ENCODE measurements around the gene MPIG6B. TPM values are rescaled to one million over a fixed set of nuclear protein-coding genes. Genes with fewer than 3 reads are reported as not detected.
A peak's percentile ranks its signal among the peaks of the same experiment; 100 is the strongest.

The MPIG6B gene
- total RNA-seq, 1 experiment from 2014 or later = not detected

DNA sequence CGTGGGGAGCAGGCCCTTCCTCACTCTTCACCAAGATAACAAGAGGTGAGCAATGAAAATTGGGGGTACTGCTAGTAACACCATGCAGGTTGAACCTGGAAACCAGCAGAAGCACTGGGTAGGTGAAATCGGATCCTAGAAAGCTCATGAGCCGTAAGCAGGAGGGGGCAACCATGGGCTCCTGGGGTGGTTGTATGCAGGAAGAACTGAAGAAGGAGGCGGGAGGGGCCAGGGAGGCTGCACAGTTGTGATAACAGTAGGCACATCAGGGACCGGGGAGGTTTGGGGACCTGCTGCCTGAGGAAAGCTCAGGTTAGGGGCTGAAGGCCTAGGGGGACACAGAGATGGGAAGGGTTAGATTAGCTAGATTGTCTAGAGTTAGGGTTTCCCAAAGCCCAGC, 36.7 kb upstream of the MPIG6B start:
- no peak overlapping the region for H3K4me2 ChIP-seq (ENCODE audit: low read depth, low read length, poor library complexity, severe bottlenecking)
- H3K79me2 ChIP-seq (ENCODE audit: low read length) = no peaks in the 10 kb centered on the region
- no peak for DNase-seq
- no peak overlapping the region for H3K27ac ChIP-seq (ENCODE audit: low read length)
- peaks cover 15% of the 10 kb centered on the region for H3K4me1 ChIP-seq (ENCODE audit: low read length)
- H3K9me2 ChIP-seq (replicated peaks; ENCODE audit: insufficient read depth, low read length) = no peaks in the 10 kb centered on the region
- H3K36me3 ChIP-seq (ENCODE audit: insufficient read depth, low read length) = peaks cover 11% of the 10 kb centered on the region; the same call in 1 of the 2 replicates
- no peaks in the 10 kb centered on the region for H3K27me3 ChIP-seq (ENCODE audit: low read length)
- H3K9me3 ChIP-seq (ENCODE audit: low read length) = no peaks in the 10 kb centered on the region
- no peaks in the 10 kb centered on the region for H4K20me1 ChIP-seq (ENCODE audit: insufficient read depth, low read depth, low read length)
- no peak overlapping the region for H3K4me3 ChIP-seq (ENCODE audit: low read length)
- no peak overlapping the region for H2AFZ ChIP-seq (ENCODE audit: low read length)
- H3K9ac ChIP-seq (ENCODE audit: low read length) = no peak overlapping the region

DNA sequence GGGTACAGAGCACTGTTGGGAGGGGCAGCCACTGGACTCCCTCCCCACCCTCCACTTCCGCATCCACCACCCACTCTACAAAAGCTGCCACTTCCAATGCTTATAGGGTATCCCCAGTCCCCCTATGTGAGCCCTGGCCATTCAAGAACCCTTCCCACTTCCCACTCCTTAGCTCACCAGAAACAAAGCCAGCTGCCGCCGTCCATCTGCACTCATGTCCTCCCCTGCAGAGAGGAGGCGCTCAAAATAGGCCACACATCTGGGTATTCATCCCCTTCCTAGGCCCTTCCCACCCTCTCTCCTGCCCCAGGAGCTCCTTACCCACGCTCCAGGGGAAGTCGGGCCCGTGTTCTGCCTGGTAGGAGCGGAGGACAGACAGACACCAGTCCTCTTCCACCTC, 35.9 kb upstream of the MPIG6B start:
- Histone ChIP-seq H3K79me2 (ENCODE audit: low read length) (no peaks in the 10 kb centered on the region), H3K27ac (ENCODE audit: low read length) (no peak overlapping the region), H2AFZ (ENCODE audit: low read length) (no peak overlapping the region), H3K9me3 (ENCODE audit: low read length) (no peaks in the 10 kb centered on the region), H3K9me2 (replicated peaks; ENCODE audit: insufficient read depth, low read length) (no peaks in the 10 kb centered on the region), H3K4me2 (ENCODE audit: low read depth, low read length, poor library complexity, severe bottlenecking) (no peak overlapping the region), H3K4me1 (ENCODE audit: low read length) (peaks cover 13% of the 10 kb centered on the region), H3K36me3 (ENCODE audit: insufficient read depth, low read length) (peaks cover 11% of the 10 kb centered on the region; the same call in 1 of the 2 replicates), H3K27me3 (ENCODE audit: low read length) (no peaks in the 10 kb centered on the region), H3K4me3 (ENCODE audit: low read length) (no peak overlapping the region), H4K20me1 (ENCODE audit: insufficient read depth, low read depth, low read length) (no peaks in the 10 kb centered on the region), H3K9ac (ENCODE audit: low read length) (no peak overlapping the region)
- no peak for DNase-seq

DNA sequence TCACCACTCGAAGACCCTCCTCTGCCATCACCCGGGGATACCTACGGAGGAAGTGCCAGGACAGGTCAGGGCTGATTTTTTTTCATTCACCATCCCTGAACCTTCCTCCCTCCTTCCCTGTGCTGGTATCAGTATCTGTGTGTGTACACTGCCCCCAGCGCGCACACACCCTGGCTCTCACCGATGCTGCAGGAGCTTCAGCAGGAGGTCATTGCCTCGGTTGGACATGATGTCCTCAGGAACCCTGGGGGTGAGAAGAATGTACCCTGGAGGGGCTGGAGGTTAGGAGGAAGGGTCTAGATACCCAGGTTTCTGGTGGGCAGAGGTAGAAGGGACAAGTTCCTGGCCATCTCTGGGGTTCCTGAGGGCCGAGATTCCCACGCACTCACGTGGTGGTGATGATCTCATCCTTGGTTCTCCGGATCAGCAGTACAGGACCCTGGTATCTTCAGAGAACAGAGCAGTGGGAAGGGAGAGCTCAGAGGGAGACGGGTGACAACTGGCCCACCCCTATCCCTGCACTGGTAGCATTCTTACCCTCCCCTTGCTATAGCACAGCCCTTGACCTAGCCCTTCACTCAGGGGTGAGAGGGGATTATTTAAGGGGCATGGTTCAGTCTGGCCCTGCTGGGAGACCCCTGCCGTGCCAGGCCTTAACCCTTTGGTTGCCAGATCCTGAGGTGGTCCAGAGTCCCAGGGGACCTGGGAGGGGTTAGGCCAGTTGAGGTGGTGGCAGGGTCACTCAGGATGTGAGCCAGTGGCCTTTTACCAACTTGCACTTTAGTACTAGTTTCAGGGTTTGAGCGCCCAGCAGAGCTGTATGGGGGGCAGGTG, 35.1 kb upstream of the MPIG6B start:
- Histone ChIP-seq H3K27ac (ENCODE audit: low read length) (no peak overlapping the region), H2AFZ (ENCODE audit: low read length) (no peak overlapping the region), H3K9me2 (replicated peaks; ENCODE audit: insufficient read depth, low read length) (no peaks in the 10 kb centered on the region), H3K9ac (ENCODE audit: low read length) (no peak overlapping the region), H3K9me3 (ENCODE audit: low read length) (no peaks in the 10 kb centered on the region), H3K4me1 (ENCODE audit: low read length) (peaks cover 13% of the 10 kb centered on the region), H3K27me3 (ENCODE audit: low read length) (no peaks in the 10 kb centered on the region), H3K4me3 (ENCODE audit: low read length) (no peak overlapping the region), H4K20me1 (ENCODE audit: insufficient read depth, low read depth, low read length) (no peaks in the 10 kb centered on the region), H3K79me2 (ENCODE audit: low read length) (no peaks in the 10 kb centered on the region), H3K4me2 (ENCODE audit: low read depth, low read length, poor library complexity, severe bottlenecking) (no peak overlapping the region), H3K36me3 (ENCODE audit: insufficient read depth, low read length) (peaks cover 11% of the 10 kb centered on the region; the same call in 1 of the 2 replicates)
- no peak for DNase-seq

DNA sequence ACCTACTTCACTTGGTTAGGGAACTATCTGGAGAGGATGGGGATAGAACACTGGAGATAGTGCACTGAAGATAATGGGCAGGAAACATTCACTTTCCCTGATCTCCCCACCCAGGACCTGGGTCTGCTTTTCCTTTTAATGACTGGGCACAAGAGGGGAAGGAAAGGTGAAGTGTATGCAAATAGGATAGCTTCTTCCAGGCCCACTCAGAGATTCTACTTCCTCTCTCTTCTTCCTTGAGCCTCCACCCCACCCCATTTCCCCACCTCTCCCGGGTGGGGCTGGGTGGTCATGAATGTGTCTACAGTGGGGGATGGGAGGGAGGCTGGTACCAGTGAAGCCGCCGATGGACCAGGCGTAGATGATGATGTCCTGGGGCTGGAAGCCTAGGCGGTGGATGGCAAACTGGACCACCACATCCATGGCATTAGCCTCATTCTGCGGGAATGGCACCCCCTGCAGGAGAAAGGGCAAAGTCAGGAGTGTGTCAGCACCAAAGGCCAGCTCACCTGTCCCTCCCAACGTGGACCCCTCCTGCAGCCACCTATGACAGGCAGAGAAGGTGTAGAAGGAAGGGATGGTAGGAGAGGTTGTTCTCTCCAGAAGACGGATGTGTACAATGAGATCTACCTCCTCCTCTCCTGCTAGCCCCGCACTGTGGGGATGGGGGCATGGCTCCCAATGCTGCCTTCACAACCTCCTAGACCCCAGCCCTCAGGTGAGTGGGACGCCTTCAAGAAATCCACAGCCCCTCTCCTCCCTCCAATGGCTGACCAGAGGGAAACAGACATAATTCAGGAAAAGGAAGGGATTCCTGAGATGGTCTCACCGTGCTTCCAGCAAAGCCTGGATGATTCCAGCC, 33.7 kb upstream of the MPIG6B start:
- H4K20me1 ChIP-seq (ENCODE audit: insufficient read depth, low read depth, low read length) = no peaks in the 10 kb centered on the region
- H3K36me3 ChIP-seq (ENCODE audit: insufficient read depth, low read length) = peaks cover 11% of the 10 kb centered on the region; the same call in 1 of the 2 replicates
- no peaks in the 10 kb centered on the region for H3K9me2 ChIP-seq (replicated peaks; ENCODE audit: insufficient read depth, low read length)
- no peaks in the 10 kb centered on the region for H3K27me3 ChIP-seq (ENCODE audit: low read length)
- no peak for DNase-seq
- peaks cover 13% of the 10 kb centered on the region for H3K4me1 ChIP-seq (ENCODE audit: low read length)
- no peaks in the 10 kb centered on the region for H3K79me2 ChIP-seq (ENCODE audit: low read length)
- no peak overlapping the region for H3K9ac ChIP-seq (ENCODE audit: low read length)
- no peak overlapping the region for H3K4me3 ChIP-seq (ENCODE audit: low read length)
- H3K4me2 ChIP-seq (ENCODE audit: low read depth, low read length, poor library complexity, severe bottlenecking) = no peak overlapping the region
- H3K9me3 ChIP-seq (ENCODE audit: low read length) = no peaks in the 10 kb centered on the region
- peak overlapping the region; percentile 36 for H3K27ac ChIP-seq (ENCODE audit: low read length)
- H2AFZ ChIP-seq (ENCODE audit: low read length) = no peak overlapping the region

DNA sequence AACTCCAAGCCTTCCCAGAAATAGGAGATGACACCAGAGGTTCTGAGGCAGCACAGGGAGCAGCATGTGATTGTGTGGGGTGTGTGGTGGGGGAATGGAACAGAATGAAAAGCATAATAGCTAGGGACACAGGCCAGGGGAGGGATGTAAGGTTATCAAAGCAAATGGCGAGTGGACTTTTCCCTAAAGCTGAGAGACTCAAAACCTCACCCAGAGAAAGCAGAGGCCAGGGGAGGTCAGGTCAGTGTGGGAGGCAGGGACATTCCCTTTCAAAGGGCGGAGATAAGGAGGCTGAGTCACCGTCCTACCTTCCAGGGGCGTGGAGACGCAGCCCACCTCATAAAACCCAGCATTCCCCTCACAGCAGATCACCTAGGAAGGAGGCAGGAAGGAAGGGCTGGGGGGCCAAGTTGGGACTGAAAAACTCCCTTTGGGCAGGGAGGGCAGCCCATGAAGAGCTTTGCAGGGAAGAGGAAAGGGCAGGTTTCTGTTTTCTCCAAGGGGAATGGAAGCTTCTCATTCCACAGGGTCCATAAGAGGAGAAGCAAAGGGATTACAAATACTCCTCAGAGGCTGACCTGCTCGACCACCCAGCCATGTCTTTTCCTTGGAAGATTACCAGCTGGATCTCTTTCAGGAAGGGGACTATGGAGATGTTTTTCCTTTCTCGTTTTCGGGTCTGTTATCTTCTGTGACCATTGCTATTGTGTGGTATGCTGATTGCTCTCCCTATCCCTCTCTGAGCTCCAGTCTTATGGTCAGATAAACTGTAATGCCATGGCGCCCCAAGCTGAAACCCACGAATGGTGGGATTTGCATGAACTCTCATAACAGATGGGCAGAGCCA, 32.7 kb upstream of the MPIG6B start:
- no peak overlapping the region for H3K27ac ChIP-seq (ENCODE audit: low read length)
- H3K27me3 ChIP-seq (ENCODE audit: low read length) = no peaks in the 10 kb centered on the region
- peaks cover 11% of the 10 kb centered on the region; the same call in 1 of the 2 replicates for H3K36me3 ChIP-seq (ENCODE audit: insufficient read depth, low read length)
- no peaks in the 10 kb centered on the region for H3K79me2 ChIP-seq (ENCODE audit: low read length)
- H2AFZ ChIP-seq (ENCODE audit: low read length) = no peak overlapping the region
- H3K4me3 ChIP-seq (ENCODE audit: low read length) = no peak overlapping the region
- H3K9me2 ChIP-seq (replicated peaks; ENCODE audit: insufficient read depth, low read length) = no peaks in the 10 kb centered on the region
- H3K4me1 ChIP-seq (ENCODE audit: low read length) = peaks cover 13% of the 10 kb centered on the region
- no peak overlapping the region for H3K4me2 ChIP-seq (ENCODE audit: low read depth, low read length, poor library complexity, severe bottlenecking)
- no peak for DNase-seq
- H3K9me3 ChIP-seq (ENCODE audit: low read length) = no peaks in the 10 kb centered on the region
- H4K20me1 ChIP-seq (ENCODE audit: insufficient read depth, low read depth, low read length) = no peaks in the 10 kb centered on the region
- H3K9ac ChIP-seq (ENCODE audit: low read length) = no peak overlapping the region

DNA sequence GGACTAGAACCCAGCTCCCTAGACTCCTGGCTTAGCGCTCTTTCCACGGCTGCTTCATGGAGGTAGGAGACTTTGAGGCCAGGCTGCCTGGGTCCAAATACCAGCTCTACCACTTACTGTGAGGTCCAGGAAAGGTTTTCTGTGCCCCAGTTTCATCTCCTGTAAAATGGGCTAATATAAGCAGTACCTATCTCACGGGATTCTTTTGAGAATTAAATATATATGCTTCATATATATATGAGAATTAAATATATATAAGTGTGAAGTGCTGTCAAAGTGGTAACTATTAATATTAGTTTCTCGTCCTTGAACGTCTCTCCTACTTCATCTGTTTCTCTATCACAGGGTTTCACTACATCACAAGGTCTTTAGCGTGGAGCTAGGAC, 32.1 kb upstream of the MPIG6B start:
- H3K4me2 ChIP-seq (ENCODE audit: low read depth, low read length, poor library complexity, severe bottlenecking) = no peak overlapping the region

DNA sequence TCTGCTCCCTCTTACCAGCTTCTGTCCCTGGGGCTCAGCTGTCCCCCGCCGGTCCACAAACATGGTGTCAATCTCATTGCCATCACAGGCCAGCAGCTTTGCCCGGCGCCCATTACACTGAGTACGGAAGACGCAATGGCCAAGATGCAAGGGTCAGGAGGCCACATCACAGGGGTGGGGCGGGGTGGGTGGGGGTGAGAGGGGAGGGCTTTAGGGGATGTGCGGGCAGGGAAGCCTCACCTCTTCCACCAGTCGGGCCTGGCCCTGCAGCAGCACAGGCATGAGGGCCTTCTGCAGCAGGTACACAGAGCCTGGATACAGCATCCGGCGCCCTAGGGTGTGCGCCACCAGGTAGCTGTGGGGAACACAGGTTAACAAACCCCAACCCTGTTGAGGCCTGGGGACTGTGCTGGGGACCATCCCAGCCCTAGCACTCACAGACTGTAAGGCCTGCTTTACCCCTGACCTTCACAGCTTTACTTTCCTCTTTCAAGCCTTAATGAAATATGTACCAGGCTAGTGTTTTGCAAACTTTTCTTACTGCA, 31.5 kb upstream of the MPIG6B start:
- Histone ChIP-seq H2AFZ (ENCODE audit: low read length) (no peak overlapping the region), H3K4me3 (ENCODE audit: low read length) (no peak overlapping the region), H3K4me1 (ENCODE audit: low read length) (peaks cover 13% of the 10 kb centered on the region), H4K20me1 (ENCODE audit: insufficient read depth, low read depth, low read length) (no peaks in the 10 kb centered on the region), H3K9me3 (ENCODE audit: low read length) (no peaks in the 10 kb centered on the region), H3K27ac (ENCODE audit: low read length) (no peak overlapping the region), H3K79me2 (ENCODE audit: low read length) (no peaks in the 10 kb centered on the region), H3K27me3 (ENCODE audit: low read length) (no peaks in the 10 kb centered on the region), H3K9ac (ENCODE audit: low read length) (no peak overlapping the region), H3K4me2 (ENCODE audit: low read depth, low read length, poor library complexity, severe bottlenecking) (no peak overlapping the region), H3K36me3 (ENCODE audit: insufficient read depth, low read length) (peaks cover 11% of the 10 kb centered on the region; the same call in 1 of the 2 replicates), H3K9me2 (replicated peaks; ENCODE audit: insufficient read depth, low read length) (no peaks in the 10 kb centered on the region)
- DNase-seq = no peak

More for the DNA sequence above, 32.1 kb upstream of the MPIG6B start:
- H3K79me2 ChIP-seq (ENCODE audit: low read length) = no peaks in the 10 kb centered on the region
- H3K9me2 ChIP-seq (replicated peaks; ENCODE audit: insufficient read depth, low read length) = no peaks in the 10 kb centered on the region
- no peak for DNase-seq
- H3K27ac ChIP-seq (ENCODE audit: low read length) = no peak overlapping the region
- H3K9me3 ChIP-seq (ENCODE audit: low read length) = no peaks in the 10 kb centered on the region
- H3K36me3 ChIP-seq (ENCODE audit: insufficient read depth, low read length) = peaks cover 11% of the 10 kb centered on the region; the same call in 1 of the 2 replicates
- no peaks in the 10 kb centered on the region for H3K27me3 ChIP-seq (ENCODE audit: low read length)
- H3K4me1 ChIP-seq (ENCODE audit: low read length) = peaks cover 13% of the 10 kb centered on the region
- H2AFZ ChIP-seq (ENCODE audit: low read length) = no peak overlapping the region
- no peak overlapping the region for H3K9ac ChIP-seq (ENCODE audit: low read length)
- H4K20me1 ChIP-seq (ENCODE audit: insufficient read depth, low read depth, low read length) = no peaks in the 10 kb centered on the region
- H3K4me3 ChIP-seq (ENCODE audit: low read length) = no peak overlapping the region
